D341Med (cell line): ENCODE data around the gene EPHA8.

Experiments
- DNase-seq: peaks from one replicate; pipeline ENCODE4 v3.0.0; 2012; ENCODE audit warnings: low spot score

Gene EPHA8

GRCh38 chr1:22567197-22567596, 3.9 kb downstream of the EPHA8 start:
- DNase-seq = no peak

GRCh38 chr1:22567994-22568393, 4.7 kb downstream of the EPHA8 start:
- DNase-seq = no peak

- no peak for DNase-seq
Measured at GRCh38 chr1:22569269-22569668, 6.0 kb downstream of the EPHA8 start.

- DNase-seq = no peak
Measured at GRCh38 chr1:22570140-22570909, 7.0 kb downstream of the EPHA8 start.

- peak; percentile 62 for DNase-seq
Measured at GRCh38 chr1:22572818-22573217, 9.5 kb downstream of the EPHA8 start.

GRCh38 chr1:22573237-22573636, 9.9 kb downstream of the EPHA8 start:
- DNase-seq = no peak

GRCh38 chr1:22575532-22576149, 12.4 kb downstream of the EPHA8 start:
- no peak for DNase-seq

GRCh38 chr1:22576150-22576544, 12.9 kb downstream of the EPHA8 start:
- no peak for DNase-seq

- no peak for DNase-seq
Measured at GRCh38 chr1:22576617-22577016, 13.3 kb downstream of the EPHA8 start.

- DNase-seq = no peak
Measured at GRCh38 chr1:22578732-22579361, 15.6 kb downstream of the EPHA8 start.

GRCh38 chr1:22579541-22580155, 16.4 kb downstream of the EPHA8 start:
- DNase-seq = no peak

GRCh38 chr1:22582661-22583635, 19.7 kb downstream of the EPHA8 start:
- DNase-seq = peak; percentile 92

GRCh38 chr1:22584001-22584562, 20.8 kb downstream of the EPHA8 start:
- no peak for DNase-seq

- no peak for DNase-seq
Measured at GRCh38 chr1:22584970-22585369, 21.7 kb downstream of the EPHA8 start.

GRCh38 chr1:22585471-22585870, 22.2 kb downstream of the EPHA8 start:
- no peak for DNase-seq

- DNase-seq = no peak
Measured at GRCh38 chr1:22586356-22587130, 23.3 kb downstream of the EPHA8 start.

- no peak for DNase-seq
Measured at GRCh38 chr1:22587247-22587646, 24.0 kb downstream of the EPHA8 start.

- DNase-seq = no peak
Measured at GRCh38 chr1:22588899-22589422, 25.7 kb downstream of the EPHA8 start.

GRCh38 chr1:22591576-22591975, 28.3 kb downstream of the EPHA8 start:
- DNase-seq = no peak

GRCh38 chr1:22592051-22592450, 28.8 kb downstream of the EPHA8 start:
- no peak for DNase-seq
